Skeletal muscle cell (primary cell): ENCODE data around the gene DSCAM.

Source experiments
- DNase-seq: peaks from one replicate; pipeline ENCODE4 v3.0.0-alpha.2; 2010; ENCODE audit warnings: low read depth
- H3K4me3 ChIP-seq: 2 replicates; pipeline ENCODE4 v1.5.1; 2011; ENCODE audit warnings: low read depth, mild to moderate bottlenecking, control low read depth, low read length, moderate library complexity

Gene DSCAM

GRCh38 chr21:40512590-40512989 lies 334.4 kb downstream of the DSCAM start:
- no peak overlapping the region for H3K4me3 ChIP-seq
- no peak for DNase-seq

- H3K4me3 ChIP-seq = no peak overlapping the region
- DNase-seq = no peak
Observed at GRCh38 chr21:40507978-40508377, 339.0 kb downstream of the DSCAM start.

GRCh38 chr21:40505681-40506080 lies 341.3 kb downstream of the DSCAM start:
- no peak for DNase-seq
- no peak overlapping the region for H3K4me3 ChIP-seq

GRCh38 chr21:40505244-40505643 lies 341.7 kb downstream of the DSCAM start:
- DNase-seq = no peak
- H3K4me3 ChIP-seq = no peak overlapping the region

- DNase-seq = no peak
- H3K4me3 ChIP-seq = no peak overlapping the region
Observed at GRCh38 chr21:40504825-40505224, 342.1 kb downstream of the DSCAM start.

GRCh38 chr21:40496116-40496515 lies 350.8 kb downstream of the DSCAM start:
- no peak overlapping the region for H3K4me3 ChIP-seq
- DNase-seq = no peak

GRCh38 chr21:40490408-40490807 lies 356.6 kb downstream of the DSCAM start:
- H3K4me3 ChIP-seq = no peak overlapping the region
- DNase-seq = no peak

GRCh38 chr21:40489001-40489400 lies 358.0 kb downstream of the DSCAM start:
- DNase-seq = no peak

GRCh38 chr21:40481764-40482163 lies 365.2 kb downstream of the DSCAM start:
- DNase-seq = no peak
- no peak overlapping the region for H3K4me3 ChIP-seq

More at GRCh38 chr21:40489001-40489400, 358.0 kb downstream of the DSCAM start:
- no peak overlapping the region for H3K4me3 ChIP-seq

GRCh38 chr21:40474513-40474912 lies 372.4 kb downstream of the DSCAM start:
- DNase-seq = no peak
- no peak overlapping the region for H3K4me3 ChIP-seq

- DNase-seq = no peak
- H3K4me3 ChIP-seq = no peak overlapping the region
Observed at GRCh38 chr21:40472013-40472412, 374.9 kb downstream of the DSCAM start.

- no peak overlapping the region for H3K4me3 ChIP-seq
- no peak for DNase-seq
Observed at GRCh38 chr21:40471103-40471502, 375.9 kb downstream of the DSCAM start.

GRCh38 chr21:40466893-40467483 lies 380.0 kb downstream of the DSCAM start:
- DNase-seq = no peak
- H3K4me3 ChIP-seq = no peak overlapping the region

- no peak overlapping the region for H3K4me3 ChIP-seq
- DNase-seq = no peak
Observed at GRCh38 chr21:40465382-40465781, 381.6 kb downstream of the DSCAM start.

GRCh38 chr21:40463176-40463575 lies 383.8 kb downstream of the DSCAM start:
- H3K4me3 ChIP-seq = no peak overlapping the region

GRCh38 chr21:40461008-40461407 lies 385.9 kb downstream of the DSCAM start:
- no peak for DNase-seq
- no peak overlapping the region for H3K4me3 ChIP-seq

More at GRCh38 chr21:40463176-40463575, 383.8 kb downstream of the DSCAM start:
- no peak for DNase-seq

GRCh38 chr21:40457741-40458140 lies 389.2 kb downstream of the DSCAM start:
- no peak for DNase-seq

GRCh38 chr21:40454057-40454456 lies 392.9 kb downstream of the DSCAM start:
- no peak overlapping the region for H3K4me3 ChIP-seq
- DNase-seq = no peak

More at GRCh38 chr21:40457741-40458140, 389.2 kb downstream of the DSCAM start:
- H3K4me3 ChIP-seq = no peak overlapping the region

- no peak overlapping the region for H3K4me3 ChIP-seq
- DNase-seq = no peak
Observed at GRCh38 chr21:40453183-40453582, 393.8 kb downstream of the DSCAM start.

- H3K4me3 ChIP-seq = no peak overlapping the region
- DNase-seq = no peak
Observed at GRCh38 chr21:40452548-40452947, 394.4 kb downstream of the DSCAM start.

- no peak for DNase-seq
Observed at GRCh38 chr21:40447016-40447415, 399.9 kb downstream of the DSCAM start.

More at GRCh38 chr21:40447016-40447415, 399.9 kb downstream of the DSCAM start:
- H3K4me3 ChIP-seq = no peak overlapping the region
